Lung (tissue), 12 donors: ENCODE results near the gene PPFIA2. TPM values are rescaled to one million over a fixed set of nuclear protein-coding genes. Genes with fewer than 3 reads are reported as not detected.
A peak's percentile ranks its signal among the peaks of the same experiment; 100 is the strongest.

Source experiments
- ATAC-seq: fragments of 200-7000 bp; cut with Tn5 transposase; one replicate; pipeline ENCODE4 v1.9.1; 2020; ENCODE audit warnings: moderate number of reproducible peaks; ENCODE audit not compliant: insufficient read depth, low FRiP score
- DNase-seq, 3 donors: peaks; one replicate each; pipeline ENCODE4 v3.0.0-alpha.2; 2013 to 2017
- H3K27ac ChIP-seq, 2 donors: one replicate each; pipeline ENCODE4 v1.5.1; 2013; ENCODE audit warnings: mild to moderate bottlenecking in 2 of 2, moderate library complexity in 2 of 2, control low read depth in 1 of 2, inconsistent platforms in 1 of 2, low read depth in 1 of 2, low read length in 1 of 2
- H3K27me3 ChIP-seq, 3 donors: one replicate each; pipeline ENCODE4 v1.5.1; 2013; ENCODE audit warnings: low read length in 2 of 3; ENCODE audit not compliant: control insufficient read depth in 3 of 3, insufficient read depth in 3 of 3
- H3K36me3 ChIP-seq, 4 donors: one replicate each; pipeline ENCODE4 v1.5.1; 2013; ENCODE audit warnings: low read length in 4 of 4, mild to moderate bottlenecking in 1 of 4, moderate library complexity in 1 of 4; ENCODE audit not compliant: control insufficient read depth in 4 of 4, insufficient read depth in 4 of 4
- H3K4me1 ChIP-seq, 5 donors: one replicate each; pipeline ENCODE4 v1.5.1; 2013; ENCODE audit warnings: low read length in 5 of 5, mild to moderate bottlenecking in 2 of 5, moderate library complexity in 1 of 5; ENCODE audit not compliant: control insufficient read depth in 5 of 5, insufficient read depth in 5 of 5
- H3K4me3 ChIP-seq: one replicate; pipeline ENCODE4 v1.5.1; 2013; ENCODE audit warnings: mild to moderate bottlenecking, control low read depth, moderate library complexity
- H3K9ac ChIP-seq, 2 donors: one replicate each; pipeline ENCODE4 v1.5.1; 2013; ENCODE audit warnings: low read length in 2 of 2, control low read depth in 1 of 2; ENCODE audit not compliant: insufficient read depth in 1 of 2
- H3K9me3 ChIP-seq, 4 donors: one replicate each; pipeline ENCODE4 v1.5.1; 2013; ENCODE audit warnings: low read length in 3 of 4, mild to moderate bottlenecking in 1 of 4, moderate library complexity in 1 of 4; ENCODE audit not compliant: control insufficient read depth in 4 of 4, insufficient read depth in 3 of 4
- WGBS, 2 donors: extraction: QIAGEN DNeasy Blood & Tissue Kit; methylation state at CpG; one replicate each; pipeline ENCODE4 v1.1.7; 2013; 5-methylcytosine and 5-hydroxymethylcytosine counted together
- polyA plus RNA-seq, 2 donors: library from polyadenylated mRNA; stranded (reverse); fragments of 200-250 nt; gene quantifications; one replicate each; pipeline ENCODE4 v1.2.1, GENCODE V29; 2013
- total RNA-seq, 2 donors: library from RNA; depleted of rRNA in 1 of 2; stranded (reverse); fragments of >200 nt in 1 of 2; gene quantifications; one replicate each; pipeline ENCODE4 v1.2.1, GENCODE V29; 2014 to 2021
- TF ChIP-seq, protein P1 (sequence below): IDR thresholded peaks from 2 replicates; pipeline ENCODE4 v1.5.1; 2012; ENCODE audit warnings: mild to moderate bottlenecking; ENCODE audit errors: control extremely low read depth, extremely low read depth
- donor health status: control.
- donor health status: control.
- donor health status: Bipolar disorder and iron deficiency.
- donor health status: healthy.
- donor health status: DM: yes; HTN: yes; CAD: no.

Gene PPFIA2
- total and polyA plus RNA-seq, 4 donors: 0.09 to 2.3 (median 0.89) TPM

- peak in 2 of 3 donors; percentile 15 to 25 for DNase-seq
- no peak overlapping the region for H3K4me3 ChIP-seq
- H3K9me3 ChIP-seq: no peaks in the 10 kb centered on the region
- peaks cover 0 to 6% (median 0%) of the 10 kb centered on the region in 5 donors for H3K4me1 ChIP-seq
- TF ChIP-seq, protein P1, sequence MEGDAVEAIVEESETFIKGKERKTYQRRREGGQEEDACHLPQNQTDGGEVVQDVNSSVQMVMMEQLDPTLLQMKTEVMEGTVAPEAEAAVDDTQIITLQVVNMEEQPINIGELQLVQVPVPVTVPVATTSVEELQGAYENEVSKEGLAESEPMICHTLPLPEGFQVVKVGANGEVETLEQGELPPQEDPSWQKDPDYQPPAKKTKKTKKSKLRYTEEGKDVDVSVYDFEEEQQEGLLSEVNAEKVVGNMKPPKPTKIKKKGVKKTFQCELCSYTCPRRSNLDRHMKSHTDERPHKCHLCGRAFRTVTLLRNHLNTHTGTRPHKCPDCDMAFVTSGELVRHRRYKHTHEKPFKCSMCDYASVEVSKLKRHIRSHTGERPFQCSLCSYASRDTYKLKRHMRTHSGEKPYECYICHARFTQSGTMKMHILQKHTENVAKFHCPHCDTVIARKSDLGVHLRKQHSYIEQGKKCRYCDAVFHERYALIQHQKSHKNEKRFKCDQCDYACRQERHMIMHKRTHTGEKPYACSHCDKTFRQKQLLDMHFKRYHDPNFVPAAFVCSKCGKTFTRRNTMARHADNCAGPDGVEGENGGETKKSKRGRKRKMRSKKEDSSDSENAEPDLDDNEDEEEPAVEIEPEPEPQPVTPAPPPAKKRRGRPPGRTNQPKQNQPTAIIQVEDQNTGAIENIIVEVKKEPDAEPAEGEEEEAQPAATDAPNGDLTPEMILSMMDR: no peak
- ATAC-seq: no peak
- no peak overlapping the region for H3K9ac ChIP-seq
- no peaks in the 10 kb centered on the region for H3K27me3 ChIP-seq
- 33 to 47% methylated on average over 3 of the region's 3 CpGs for WGBS, 2 donors
- H3K36me3 ChIP-seq: no peaks in the 10 kb centered on the region
- H3K27ac ChIP-seq: no peak overlapping the region
Observed at GRCh38 chr12:81797100-81797499, 38.0 kb upstream of the PPFIA2 start.

DNA sequence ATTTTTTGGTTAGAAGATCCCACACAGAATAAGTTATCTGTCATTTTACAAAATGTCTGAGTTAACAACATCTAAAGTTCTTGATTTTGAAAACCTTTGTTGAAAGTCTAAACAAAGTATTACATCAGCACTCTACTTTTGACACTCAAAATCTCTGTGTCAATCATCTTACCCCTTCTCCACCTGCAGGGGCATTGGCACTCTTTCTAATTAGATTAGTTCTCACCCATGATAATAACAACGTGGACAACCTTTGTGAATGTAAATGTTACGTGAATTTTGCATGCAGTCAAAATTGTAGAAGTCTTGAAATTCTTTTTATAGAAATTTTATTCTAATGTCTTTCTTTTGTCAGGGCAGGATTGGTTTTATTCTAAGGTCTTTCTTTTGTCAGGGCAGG, 33.5 kb upstream of the PPFIA2 start:
- Histone ChIP-seq H3K9me3 (no peaks in the 10 kb centered on the region), H3K27me3 (no peaks in the 10 kb centered on the region), H3K9ac (no peak overlapping the region), H3K4me1 (no peaks in the 10 kb centered on the region), H3K27ac (no peak overlapping the region), H3K36me3 (no peaks in the 10 kb centered on the region), H3K4me3 (no peak overlapping the region)
- 66 to 69% methylated on average over 2 of the region's 2 CpGs for WGBS, 2 donors
- no peak for DNase-seq
- TF ChIP-seq, protein P1: no peak
- ATAC-seq: no peak

DNA sequence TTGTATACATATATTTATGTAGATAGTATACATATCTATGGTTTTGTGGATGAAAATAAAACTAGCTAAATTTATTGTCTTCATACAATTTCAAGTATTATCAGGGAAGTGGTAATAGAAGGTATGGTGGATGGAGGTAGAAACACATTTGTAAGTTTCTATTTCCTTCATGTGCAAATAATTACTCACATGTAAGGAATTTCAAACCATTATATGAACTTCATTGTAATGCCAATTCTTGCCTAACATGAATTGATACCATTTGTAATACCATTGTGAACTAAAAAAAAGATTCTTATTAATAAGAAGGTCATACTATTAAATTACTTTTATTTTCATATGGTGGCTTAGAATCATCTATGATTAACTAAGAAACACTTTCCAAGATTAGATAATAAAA, 20.1 kb upstream of the PPFIA2 start:
- no peaks in the 10 kb centered on the region for H3K36me3 ChIP-seq
- no peak overlapping the region for H3K4me3 ChIP-seq
- no peaks in the 10 kb centered on the region for H3K9me3 ChIP-seq
- no peak overlapping the region for H3K27ac ChIP-seq
- H3K4me1 ChIP-seq: no peaks in the 10 kb centered on the region
- ATAC-seq (no peak), DNase-seq (no peak)
- H3K9ac ChIP-seq: no peak overlapping the region
- no peaks in the 10 kb centered on the region for H3K27me3 ChIP-seq
- TF ChIP-seq, protein P1: no peak

GRCh38 chr12:81778719-81779118, 19.6 kb upstream of the PPFIA2 start:
- Histone ChIP-seq H3K27me3 (no peaks in the 10 kb centered on the region), H3K4me1 (no peaks in the 10 kb centered on the region), H3K9ac (no peak overlapping the region), H3K4me3 (no peak overlapping the region), H3K9me3 (no peaks in the 10 kb centered on the region), H3K36me3 (no peaks in the 10 kb centered on the region), H3K27ac (no peak overlapping the region)
- TF ChIP-seq, protein P1: no peak
- whole genome bisulfite sequencing, 2 donors: 73 to 77% methylated on average over 2 of the region's 2 CpGs
- ATAC-seq (no peak), DNase-seq (no peak)
